Panc1 (cell line): Measurements from ENCODE around the gene EMC1. TPM values are rescaled to one million over a fixed set of nuclear protein-coding genes. Genes with fewer than 3 reads are reported as not detected.

Experiments
- ATAC-seq: fragments of 200-7000 bp; cut with Tn5 transposase; 2 replicates; pipeline ENCODE4 v1.9.1; 2020; ENCODE audit warnings: mild to moderate bottlenecking, moderate library complexity
- BruUV-seq: library from RNA; stranded (reverse); fragments of 400-500 nt; replicated peaks from 2 replicates; lab custom pipeline; 2021; lab: Mats Ljungman, UMichigan
- CTCF ChIA-PET: fragments of 300-600 bp; sonication (Branson Sonifier 250); formaldehyde crosslinking; loops from one replicate; lab custom pipeline; 2022; ENCODE audit warnings: antibody characterized with exemption; lab: Charles Lee
- POLR2A ChIA-PET: fragments of 300-600 bp; sonication (Branson Sonifier 250); formaldehyde crosslinking; loops from one replicate; lab custom pipeline; 2022; ENCODE audit warnings: antibody characterized with exemption; lab: Charles Lee
- DNase-seq: peaks from one replicate; pipeline ENCODE4 v3.0.0-alpha.2; 2010; ENCODE audit warnings: low read depth, low spot score
- H3K27ac ChIP-seq: 2 replicates; pipeline ENCODE4 v1.5.1; 2011; ENCODE audit warnings: mild to moderate bottlenecking, low read length, inconsistent platforms
- H3K27me3 ChIP-seq: fragments of 200-500 bp; sonication (Bioruptor generic); 2 replicates; pipeline ENCODE4 v1.6.0; 2014; ENCODE audit warnings: low read length, inconsistent platforms; ENCODE audit not compliant: control insufficient read depth, insufficient read depth
- H3K36me3 ChIP-seq: fragments of 200-500 bp; sonication (Bioruptor generic); 2 replicates; pipeline ENCODE4 v1.5.1; 2014; ENCODE audit warnings: inconsistent platforms, mild to moderate bottlenecking, low read length, moderate library complexity; ENCODE audit not compliant: control insufficient read depth, insufficient read depth
- H3K4me1 ChIP-seq: 2 replicates; pipeline ENCODE4 v1.5.1; 2011; ENCODE audit warnings: inconsistent platforms, mild to moderate bottlenecking, low read length, moderate library complexity; ENCODE audit not compliant: control insufficient read depth, insufficient read depth
- H3K4me3 ChIP-seq, 2 experiments: 2 replicates each; pipeline ENCODE4 v1.5.1; 2011 to 2012; ENCODE audit warnings: low read depth in 2 of 2, low read length in 2 of 2, mild to moderate bottlenecking in 2 of 2, inconsistent platforms in 1 of 2, moderate library complexity in 1 of 2
- H3K9me3 ChIP-seq: fragments of 200-500 bp; sonication (Bioruptor generic); 2 replicates; pipeline ENCODE4 v1.5.1; 2014; ENCODE audit warnings: low read depth, mild to moderate bottlenecking, inconsistent platforms, low read length, moderate library complexity; ENCODE audit not compliant: control insufficient read depth, insufficient read depth
- CTCF ChIP-seq: fragments of 450-650 bp; IDR thresholded peaks from 2 replicates; pipeline ENCODE4 v1.5.1; 2017; ENCODE audit warnings: mild to moderate bottlenecking
- POLR2AphosphoS5 ChIP-seq: IDR thresholded peaks from 2 replicates; pipeline ENCODE4 v1.6.1; 2012; ENCODE audit warnings: mild to moderate bottlenecking, low read depth, low read length, moderate library complexity
- REST ChIP-seq, 2 experiments: IDR thresholded peaks; 2 replicates each; pipeline ENCODE4 v1.6.1; 2011 to 2012; ENCODE audit warnings: low read depth in 2 of 2, control low read depth in 1 of 2, low read length in 1 of 2, mild to moderate bottlenecking in 1 of 2, moderate library complexity in 1 of 2; ENCODE audit not compliant: insufficient read depth in 1 of 2
- SIN3A ChIP-seq: IDR thresholded peaks from 2 replicates; pipeline ENCODE4 v1.6.1; 2012; ENCODE audit warnings: low read depth, mild to moderate bottlenecking, low read length, moderate library complexity, borderline replicate concordance; ENCODE audit not compliant: insufficient read depth
- TCF7L2 ChIP-seq: IDR thresholded peaks from 2 replicates; pipeline ENCODE4 v1.6.1; 2011; ENCODE audit warnings: mild to moderate bottlenecking, low read depth, low read length, inconsistent platforms
- in situ Hi-C: cut with HindIII; loops from 2 replicates; pipeline ENCODE4 v1.10.0; 2016; ENCODE audit warnings: low sequenced_read_pairs, low pct_unique_long_range_greater_than_20kb
- intact Hi-C: fragments of 100-400 bp; cut with micrococcal nuclease; formaldehyde crosslinking; loops from one replicate; pipeline ENCODE4 v1.10.0; 2022; ENCODE audit not compliant: unreplicated experiment
- total RNA-seq: library from RNA; stranded (reverse); gene quantifications from one replicate; pipeline ENCODE4 v1.2.1, GENCODE V29; 2021; ENCODE audit not compliant: unreplicated experiment

EMC1 gene
- total RNA-seq, 1 experiment from 2014 or later = 103 TPM

GRCh38 chr1:19209439-19209989 lies 41.8 kb downstream of the EMC1 start:
- no peaks in the 10 kb centered on the region for H3K9me3 ChIP-seq
- DNase-seq (no peak), ATAC-seq (peak; percentile 42)
- TF ChIP-seq SIN3A = 0 out of 2 replicates have a peak, but pooled peaks have one; percentile 35
- TF ChIP-seq POLR2AphosphoS5 = no peak
- H3K4me3 ChIP-seq = peak overlapping the region; percentile 81 to 90
- in situ Hi-C loops = no loop called here
- H3K27me3 ChIP-seq = no peaks in the 10 kb centered on the region
- BruUV-seq = no TSS peak
- POLR2A ChIA-PET = interaction anchor here (0.6 to 0.7 kb wide), 2 partner anchors 10 to 29 kb away, joined by 4 to 7 read pairs; no protein-coding TSS in a partner anchor
- peaks cover 33% of the 10 kb centered on the region for H3K4me1 ChIP-seq
- CTCF ChIA-PET = no interaction called here
- H3K36me3 ChIP-seq = peaks cover 21% of the 10 kb centered on the region
- intact Hi-C loops = no loop called here
- H3K27ac ChIP-seq = peak overlapping the region; percentile 98

DNA sequence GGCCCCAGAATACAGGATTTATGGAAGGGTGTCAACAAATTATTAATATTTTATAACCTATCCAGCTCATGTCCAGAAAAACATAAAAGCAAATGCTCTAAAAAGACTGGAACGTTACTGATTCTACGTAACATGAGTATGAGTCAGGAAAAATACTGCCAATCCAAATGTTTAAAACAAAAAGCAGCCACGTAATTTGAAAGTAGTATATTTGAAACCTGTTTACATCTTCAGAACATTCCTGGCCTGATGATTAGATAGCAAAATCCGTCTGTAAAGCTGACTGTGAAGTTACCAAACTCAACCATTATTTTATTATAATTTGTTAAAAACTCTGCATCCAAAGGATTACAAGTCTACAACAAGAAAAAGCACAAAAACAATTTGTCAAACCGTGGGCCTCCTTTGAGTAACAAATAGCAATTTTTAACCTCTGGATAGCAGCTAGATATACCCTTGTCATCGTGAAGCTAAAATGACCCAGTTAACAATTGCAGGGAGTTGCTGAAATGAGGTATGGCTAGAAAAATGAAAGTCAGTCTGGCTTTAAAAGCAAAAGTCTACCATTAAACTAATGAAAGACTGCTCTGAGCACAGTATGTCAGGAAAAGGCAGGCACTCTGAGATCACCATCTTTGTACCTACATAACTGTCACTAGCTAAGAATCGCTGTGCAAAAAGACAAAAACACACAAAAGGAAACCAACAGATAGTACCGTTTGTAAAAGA lies 42.5 kb downstream of the EMC1 start:
- no peaks in the 10 kb centered on the region for H3K27me3 ChIP-seq
- DNase-seq (no peak), ATAC-seq (no peak)
- peak overlapping the region; percentile 98 for H3K27ac ChIP-seq
- in situ Hi-C loops = no loop called here
- no peak for TF ChIP-seq SIN3A
- TF ChIP-seq REST (IDR thresholded peaks at IDR 0.05; ENCODE audit: insufficient read depth in 1 of 2, low read depth in 2 of 2, low read length in 1 of 2) = no peak
- no peak for TF ChIP-seq CTCF
- TF ChIP-seq TCF7L2 = no peak
- no peak for TF ChIP-seq POLR2AphosphoS5
- intact Hi-C loops = no loop called here
- BruUV-seq = TSS peak; percentile 72
- H3K4me1 ChIP-seq = peaks cover 33% of the 10 kb centered on the region
- peak overlapping the region; percentile 81 to 90 for H3K4me3 ChIP-seq
- H3K9me3 ChIP-seq = no peaks in the 10 kb centered on the region
- peaks cover 15% of the 10 kb centered on the region for H3K36me3 ChIP-seq
- ChIA-PET POLR2A (interaction anchor here (0.6 to 0.7 kb wide), 2 partner anchors 9 to 28 kb away, joined by 4 to 7 read pairs; no protein-coding TSS in a partner anchor), CTCF (no interaction called here)
